Measurements from ENCODE around the gene GALNT18. TPM values are rescaled to one million over a fixed set of nuclear protein-coding genes. Genes with fewer than 3 reads are reported as not detected.

Gene GALNT18
- total RNA-seq, 5 donors from 2014 or later (not counting 1 experiment from before 2014, with no cell fraction given), result 0.10 to 0.15 TPM; not detected in 3

DNA sequence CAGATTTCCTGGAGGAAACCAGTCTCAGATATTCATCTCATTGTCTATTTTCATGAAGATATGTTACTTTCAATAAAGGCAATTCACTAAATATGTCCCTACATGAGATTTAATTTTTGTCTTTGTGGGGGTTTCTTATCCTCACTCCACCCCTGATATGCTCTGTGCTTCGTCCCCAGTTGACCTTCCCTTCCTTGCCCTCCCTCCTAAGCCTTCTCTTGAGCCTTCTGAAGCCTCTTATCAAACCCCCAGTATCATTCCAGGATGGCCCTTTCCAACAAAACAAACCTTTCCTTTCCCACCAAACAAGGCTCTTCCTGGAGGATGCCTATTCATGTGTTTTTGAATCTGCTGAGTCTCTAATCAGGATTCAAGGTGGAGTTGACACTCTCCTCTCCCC is 313.6 kb downstream of the GALNT18 start:
- ATAC-seq (replicated peaks in 1 of 4) (no peak), DNase-seq (no peak)
- H3K4me3 ChIP-seq (ENCODE audit: control insufficient read depth in 1 of 2, extremely low read depth in 1 of 2, low read length in 1 of 2), result no peak overlapping the region
- Mint-ChIP-seq H3K9me3 (peaks cover 0 to 3% (median 0%) of the 10 kb centered on the region in 3 donors), H3K4me3 (no peak overlapping the region), H3K27me3 (peaks cover 3 to 5% of the 10 kb centered on the region in 2 donors), H3K36me3 (no peaks in the 10 kb centered on the region), H3K4me1 (peaks cover 7 to 8% (median 8%) of the 10 kb centered on the region in 3 donors), H3K27ac (no peak overlapping the region)
- H3K9me3 ChIP-seq, result no peaks in the 10 kb centered on the region
- H3K4me1 ChIP-seq (ENCODE audit: control insufficient read depth in 1 of 2, extremely low read depth in 1 of 2, insufficient read depth in 2 of 2, low read length in 2 of 2), result no peaks in the 10 kb centered on the region
- no peak overlapping the region for H3K27ac ChIP-seq (ENCODE audit: low read length)
- ChIA-PET CTCF (no interaction called here), POLR2A (no interaction called here)
- no CpG with 5 or more reads among the region's 1 CpG for WGBS (ENCODE audit: insufficient coverage)
- H3K27me3 ChIP-seq (replicated peaks in 1 of 2; ENCODE audit: control insufficient read depth in 2 of 2, extremely low read depth in 1 of 2, insufficient read depth in 2 of 2, low read length in 1 of 2), result peaks cover 0 to 2% of the 10 kb centered on the region in 2 experiments
- H3K36me3 ChIP-seq (ENCODE audit: control insufficient read depth in 2 of 2, extremely low read depth in 1 of 2, insufficient read depth in 1 of 2, low read length in 1 of 2), result no peaks in the 10 kb centered on the region

DNA sequence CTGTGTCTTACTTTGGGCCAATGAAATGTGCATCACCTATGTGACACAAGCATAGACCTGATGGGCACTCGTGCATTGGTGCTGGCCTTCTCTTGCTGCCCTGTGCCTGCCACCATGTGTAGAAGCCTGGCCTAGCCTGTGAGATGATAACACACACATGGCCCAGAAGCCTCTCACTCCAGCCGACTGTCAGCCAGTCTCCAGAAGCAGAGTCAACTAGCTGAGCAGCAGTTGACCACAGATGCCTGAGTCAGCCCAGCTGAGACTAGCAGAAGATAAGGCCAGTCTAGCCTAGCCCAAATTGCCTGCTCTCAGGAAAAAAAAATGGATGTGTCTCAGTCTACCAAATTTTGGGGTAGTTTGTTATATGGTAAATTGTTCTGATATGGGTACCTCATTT is 314.9 kb downstream of the GALNT18 start:
- peaks cover 0 to 3% (median 0%) of the 10 kb centered on the region in 3 donors for H3K9me3 Mint-ChIP-seq
- no peaks in the 10 kb centered on the region for H3K36me3 Mint-ChIP-seq
- no peak overlapping the region for H3K27ac Mint-ChIP-seq
- Histone ChIP-seq H3K27me3 (replicated peaks in 1 of 2; ENCODE audit: control insufficient read depth in 2 of 2, extremely low read depth in 1 of 2, insufficient read depth in 2 of 2, low read length in 1 of 2) (peaks cover 0 to 5% of the 10 kb centered on the region in 2 experiments), H3K9me3 (no peaks in the 10 kb centered on the region), H3K36me3 (ENCODE audit: control insufficient read depth in 2 of 2, extremely low read depth in 1 of 2, insufficient read depth in 1 of 2, low read length in 1 of 2) (no peaks in the 10 kb centered on the region), H3K27ac (ENCODE audit: low read length) (no peak overlapping the region), H3K4me1 (ENCODE audit: control insufficient read depth in 1 of 2, extremely low read depth in 1 of 2, insufficient read depth in 2 of 2, low read length in 2 of 2) (no peaks in the 10 kb centered on the region), H3K4me3 (ENCODE audit: control insufficient read depth in 1 of 2, extremely low read depth in 1 of 2, low read length in 1 of 2) (no peak overlapping the region)
- ChIA-PET CTCF (no interaction called here), POLR2A (no interaction called here)
- H3K4me1 Mint-ChIP-seq, result peaks cover 7 to 8% (median 8%) of the 10 kb centered on the region in 3 donors
- ATAC-seq (replicated peaks in 1 of 4) (no peak), DNase-seq (no peak)
- H3K4me3 Mint-ChIP-seq, result no peak overlapping the region
- peaks cover 3 to 5% of the 10 kb centered on the region in 2 donors for H3K27me3 Mint-ChIP-seq
- WGBS (ENCODE audit: insufficient coverage), result 88% methylated on average over 2 of the region's 2 CpGs

DNA sequence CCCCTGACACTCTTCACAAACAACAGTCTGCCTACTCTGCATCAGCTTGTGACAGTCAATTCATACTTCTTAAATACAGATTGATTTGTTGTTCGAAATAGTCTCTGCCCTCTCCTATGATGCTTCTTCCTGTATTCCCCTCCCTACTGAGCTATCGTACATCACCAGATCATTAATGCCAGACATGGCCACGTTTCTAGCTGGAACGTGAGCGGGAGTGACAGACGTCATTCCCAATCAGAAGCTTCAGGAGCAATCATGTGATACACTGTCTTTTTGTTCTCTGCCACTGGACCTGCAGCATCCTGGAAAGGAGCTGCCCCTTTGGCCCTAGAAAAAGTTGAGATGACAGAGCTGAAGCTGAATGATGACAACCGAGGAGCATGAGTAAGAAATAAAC is 317.3 kb downstream of the GALNT18 start:
- WGBS (ENCODE audit: insufficient coverage), result 67% methylated on average over 7 of the region's 7 CpGs
- POLR2A ChIA-PET, result no interaction called here
- Mint-ChIP-seq H3K4me3 (no peak overlapping the region), H3K36me3 (no peaks in the 10 kb centered on the region), H3K9me3 (peaks cover 0 to 3% (median 0%) of the 10 kb centered on the region in 3 donors), H3K27ac (no peak overlapping the region), H3K4me1 (no peaks in the 10 kb centered on the region), H3K27me3 (peaks cover 0 to 5% of the 10 kb centered on the region in 2 donors)
- Histone ChIP-seq H3K36me3 (ENCODE audit: control insufficient read depth in 2 of 2, extremely low read depth in 1 of 2, insufficient read depth in 1 of 2, low read length in 1 of 2) (no peaks in the 10 kb centered on the region), H3K27ac (ENCODE audit: low read length) (no peak overlapping the region), H3K4me3 (ENCODE audit: control insufficient read depth in 1 of 2, extremely low read depth in 1 of 2, low read length in 1 of 2) (no peak overlapping the region), H3K9me3 (no peaks in the 10 kb centered on the region), H3K4me1 (ENCODE audit: control insufficient read depth in 1 of 2, extremely low read depth in 1 of 2, insufficient read depth in 2 of 2, low read length in 2 of 2) (no peaks in the 10 kb centered on the region), H3K27me3 (replicated peaks in 1 of 2; ENCODE audit: control insufficient read depth in 2 of 2, extremely low read depth in 1 of 2, insufficient read depth in 2 of 2, low read length in 1 of 2) (peaks cover 0 to 12% of the 10 kb centered on the region in 2 experiments)
- ATAC-seq (replicated peaks in 1 of 4), result no peak
- CTCF ChIA-PET, result no interaction called here
- DNase-seq, result no peak

DNA sequence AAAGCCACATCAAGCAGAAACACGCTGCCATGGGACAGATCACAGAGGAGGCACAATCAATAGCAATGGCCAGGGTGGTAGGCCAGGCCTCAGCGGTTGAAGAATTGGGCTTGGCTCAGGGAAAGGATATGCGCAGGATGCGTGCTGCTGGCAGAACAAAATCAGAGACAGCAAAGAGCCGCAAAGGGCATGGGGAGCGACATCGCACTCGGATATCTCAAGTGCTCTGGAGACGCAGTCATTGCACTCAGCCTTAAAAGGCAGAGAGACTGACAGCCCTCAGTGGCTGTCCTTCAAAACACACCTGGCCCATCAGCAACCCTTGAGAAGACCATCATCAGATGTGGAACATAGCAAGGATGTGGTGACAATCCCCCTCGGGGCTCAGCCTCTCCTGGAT is 319.2 kb downstream of the GALNT18 start:
- no peaks in the 10 kb centered on the region for H3K9me3 ChIP-seq
- ChIA-PET POLR2A (no interaction called here), CTCF (no interaction called here)
- H3K27ac ChIP-seq (ENCODE audit: low read length), result no peak overlapping the region
- no peak for DNase-seq
- H3K27me3 ChIP-seq (replicated peaks in 1 of 2; ENCODE audit: control insufficient read depth in 2 of 2, extremely low read depth in 1 of 2, insufficient read depth in 2 of 2, low read length in 1 of 2), result peaks cover 0 to 20% of the 10 kb centered on the region in 2 experiments
- Mint-ChIP-seq H3K9me3 (no peaks in the 10 kb centered on the region), H3K4me3 (no peak overlapping the region), H3K4me1 (no peaks in the 10 kb centered on the region), H3K36me3 (no peaks in the 10 kb centered on the region), H3K27me3 (no peaks in the 10 kb centered on the region), H3K27ac (no peak overlapping the region)
- no peak for ATAC-seq (replicated peaks in 1 of 4)
- 78% methylated on average over 10 of the region's 10 CpGs for WGBS (ENCODE audit: insufficient coverage)
- no peak overlapping the region for H3K4me3 ChIP-seq (ENCODE audit: control insufficient read depth in 1 of 2, extremely low read depth in 1 of 2, low read length in 1 of 2)
- no peaks in the 10 kb centered on the region for H3K36me3 ChIP-seq (ENCODE audit: control insufficient read depth in 2 of 2, extremely low read depth in 1 of 2, insufficient read depth in 1 of 2, low read length in 1 of 2)
- no peaks in the 10 kb centered on the region for H3K4me1 ChIP-seq (ENCODE audit: control insufficient read depth in 1 of 2, extremely low read depth in 1 of 2, insufficient read depth in 2 of 2, low read length in 2 of 2)

DNA sequence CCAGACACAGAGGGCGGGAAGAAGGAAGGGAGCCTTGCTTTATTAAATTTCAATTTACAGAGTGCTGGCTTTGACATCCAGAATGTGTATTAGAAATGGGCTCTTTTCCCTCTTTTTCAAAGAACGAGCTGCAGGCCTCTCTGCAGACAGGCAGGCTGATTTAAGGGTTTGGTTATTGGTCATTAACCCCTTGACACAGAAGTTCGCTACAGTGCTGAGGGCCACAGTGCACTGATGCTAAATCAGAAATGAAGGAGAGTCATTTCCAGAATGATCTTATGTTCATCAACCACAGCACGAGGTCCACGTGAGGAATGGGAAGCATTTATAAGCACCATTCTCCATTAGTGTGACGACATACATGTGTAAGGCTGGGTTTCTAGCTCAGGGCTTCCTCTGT is 320.6 kb downstream of the GALNT18 start:
- Mint-ChIP-seq H3K27ac (no peak overlapping the region), H3K4me1 (no peaks in the 10 kb centered on the region), H3K9me3 (no peaks in the 10 kb centered on the region), H3K36me3 (no peaks in the 10 kb centered on the region), H3K27me3 (no peaks in the 10 kb centered on the region), H3K4me3 (no peak overlapping the region)
- H3K9me3 ChIP-seq, result no peaks in the 10 kb centered on the region
- no peaks in the 10 kb centered on the region for H3K4me1 ChIP-seq (ENCODE audit: control insufficient read depth in 1 of 2, extremely low read depth in 1 of 2, insufficient read depth in 2 of 2, low read length in 2 of 2)
- DNase-seq (no peak), ATAC-seq (replicated peaks in 1 of 4) (no peak)
- no peaks in the 10 kb centered on the region for H3K36me3 ChIP-seq (ENCODE audit: control insufficient read depth in 2 of 2, extremely low read depth in 1 of 2, insufficient read depth in 1 of 2, low read length in 1 of 2)
- peaks cover 0 to 23% of the 10 kb centered on the region in 2 experiments for H3K27me3 ChIP-seq (replicated peaks in 1 of 2; ENCODE audit: control insufficient read depth in 2 of 2, extremely low read depth in 1 of 2, insufficient read depth in 2 of 2, low read length in 1 of 2)
- WGBS (ENCODE audit: insufficient coverage), result 100% methylated on average over 1 of the region's 6 CpGs
- ChIA-PET CTCF (no interaction called here), POLR2A (no interaction called here)
- no peak overlapping the region for H3K27ac ChIP-seq (ENCODE audit: low read length)
- no peak overlapping the region for H3K4me3 ChIP-seq (ENCODE audit: control insufficient read depth in 1 of 2, extremely low read depth in 1 of 2, low read length in 1 of 2)

DNA sequence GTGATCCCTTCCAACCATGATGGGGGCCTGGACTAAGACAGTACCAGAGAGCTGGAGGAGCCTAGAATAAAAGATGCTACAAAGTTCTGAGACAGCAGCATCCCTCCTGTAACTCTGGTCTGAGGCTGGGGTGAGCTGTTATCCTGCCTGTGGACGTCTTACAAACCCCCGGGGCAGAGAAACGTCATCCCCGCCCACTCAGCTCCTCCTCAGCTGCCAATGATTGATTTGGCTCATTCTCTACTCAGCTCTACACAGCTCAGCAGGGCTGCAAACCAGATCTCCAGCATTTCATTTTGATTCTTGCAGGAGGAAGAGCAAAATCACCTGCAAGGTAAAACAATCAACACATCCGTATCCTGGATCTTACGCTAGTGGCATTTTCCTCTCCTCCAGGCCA is 324.2 kb downstream of the GALNT18 start:
- H3K36me3 Mint-ChIP-seq, result no peaks in the 10 kb centered on the region
- ChIA-PET CTCF (no interaction called here), POLR2A (no interaction called here)
- H3K36me3 ChIP-seq (ENCODE audit: control insufficient read depth in 2 of 2, extremely low read depth in 1 of 2, insufficient read depth in 1 of 2, low read length in 1 of 2), result no peaks in the 10 kb centered on the region
- no peaks in the 10 kb centered on the region for H3K4me1 Mint-ChIP-seq
- no peaks in the 10 kb centered on the region for H3K9me3 Mint-ChIP-seq
- no peak for ATAC-seq (replicated peaks in 1 of 4)
- peaks cover 0 to 26% of the 10 kb centered on the region in 2 experiments for H3K27me3 ChIP-seq (replicated peaks in 1 of 2; ENCODE audit: control insufficient read depth in 2 of 2, extremely low read depth in 1 of 2, insufficient read depth in 2 of 2, low read length in 1 of 2)
- no peak overlapping the region for H3K4me3 ChIP-seq (ENCODE audit: control insufficient read depth in 1 of 2, extremely low read depth in 1 of 2, low read length in 1 of 2)
- H3K27ac ChIP-seq (ENCODE audit: low read length), result no peak overlapping the region
- no peak overlapping the region for H3K4me3 Mint-ChIP-seq
- no peaks in the 10 kb centered on the region for H3K4me1 ChIP-seq (ENCODE audit: control insufficient read depth in 1 of 2, extremely low read depth in 1 of 2, insufficient read depth in 2 of 2, low read length in 2 of 2)
- DNase-seq, result no peak
- H3K27ac Mint-ChIP-seq, result no peak overlapping the region
- H3K27me3 Mint-ChIP-seq, result no peaks in the 10 kb centered on the region
- 64% methylated on average over 5 of the region's 6 CpGs for WGBS (ENCODE audit: insufficient coverage)
- H3K9me3 ChIP-seq, result no peaks in the 10 kb centered on the region

DNA sequence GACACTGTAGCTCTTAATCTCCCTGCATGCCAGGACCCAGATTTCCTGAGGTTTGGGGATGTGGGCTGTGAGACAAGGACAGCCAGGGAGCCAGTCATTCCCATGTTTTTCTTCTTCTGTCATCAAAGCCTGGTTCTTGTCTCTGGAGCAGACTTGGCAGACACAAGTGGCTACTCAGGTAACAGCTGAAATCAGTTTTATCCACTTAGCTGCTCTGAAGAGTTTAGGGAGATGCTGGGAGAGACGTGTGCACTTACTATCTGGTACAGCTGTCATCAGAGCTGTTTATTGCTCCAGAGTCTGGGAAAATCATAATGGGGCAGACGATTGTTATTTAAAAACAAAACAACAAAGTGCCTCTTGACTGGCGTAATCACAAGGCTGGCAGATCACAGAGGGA is 325.4 kb downstream of the GALNT18 start:
- Mint-ChIP-seq H3K4me3 (no peak overlapping the region), H3K27me3 (peaks cover 2 to 9% of the 10 kb centered on the region in 2 donors), H3K4me1 (no peaks in the 10 kb centered on the region), H3K9me3 (no peaks in the 10 kb centered on the region), H3K36me3 (no peaks in the 10 kb centered on the region), H3K27ac (no peak overlapping the region)
- H3K27me3 ChIP-seq (replicated peaks in 1 of 2; ENCODE audit: control insufficient read depth in 2 of 2, extremely low read depth in 1 of 2, insufficient read depth in 2 of 2, low read length in 1 of 2), result peaks cover 0 to 24% of the 10 kb centered on the region in 2 experiments
- ATAC-seq (replicated peaks in 1 of 4), result no peak
- no peak overlapping the region for H3K4me3 ChIP-seq (ENCODE audit: control insufficient read depth in 1 of 2, extremely low read depth in 1 of 2, low read length in 1 of 2)
- no peaks in the 10 kb centered on the region for H3K4me1 ChIP-seq (ENCODE audit: control insufficient read depth in 1 of 2, extremely low read depth in 1 of 2, insufficient read depth in 2 of 2, low read length in 2 of 2)
- WGBS (ENCODE audit: insufficient coverage), result 73% methylated on average over 2 of the region's 3 CpGs
- H3K36me3 ChIP-seq (ENCODE audit: control insufficient read depth in 2 of 2, extremely low read depth in 1 of 2, insufficient read depth in 1 of 2, low read length in 1 of 2), result no peaks in the 10 kb centered on the region
- POLR2A ChIA-PET, result no interaction called here
- DNase-seq, result no peak
- CTCF ChIA-PET, result no interaction called here
- H3K27ac ChIP-seq (ENCODE audit: low read length), result no peak overlapping the region
- H3K9me3 ChIP-seq, result no peaks in the 10 kb centered on the region
